Measurements from ENCODE around the gene RAPGEF1. TPM values are rescaled to one million over a fixed set of nuclear protein-coding genes. Genes with fewer than 3 reads are reported as not detected.
"Not testable (repeated sequence)": the region's sequence is repeated elsewhere in the genome, so short reads cannot be mapped to it uniquely, and the experiment has no call there.

RAPGEF1 gene
- polyA plus RNA-seq, 4 donors: 36.8 to 41.5 (median 40.2) TPM

- no peak for DNase-seq (ENCODE audit: low read depth in 4 of 4, low spot score in 2 of 4)
Measured at GRCh38 chr9:131731237-131731636, 8.6 kb downstream of the RAPGEF1 start.

GRCh38 chr9:131728961-131729360 lies 10.9 kb downstream of the RAPGEF1 start:
- no peak for DNase-seq (ENCODE audit: low read depth in 4 of 4, low spot score in 2 of 4)

GRCh38 chr9:131728546-131728910 lies 11.3 kb downstream of the RAPGEF1 start:
- DNase-seq (ENCODE audit: low read depth in 4 of 4, low spot score in 2 of 4): no peak

GRCh38 chr9:131727795-131728545 lies 11.9 kb downstream of the RAPGEF1 start:
- DNase-seq (ENCODE audit: low read depth in 4 of 4, low spot score in 2 of 4): no peak

GRCh38 chr9:131727184-131727759 lies 12.6 kb downstream of the RAPGEF1 start:
- DNase-seq (ENCODE audit: low read depth in 4 of 4, low spot score in 2 of 4): no peak

GRCh38 chr9:131724683-131725082 lies 15.2 kb downstream of the RAPGEF1 start:
- no peak for DNase-seq (ENCODE audit: low read depth in 4 of 4, low spot score in 2 of 4)

- DNase-seq (ENCODE audit: low read depth in 4 of 4, low spot score in 2 of 4): no peak
Measured at GRCh38 chr9:131723632-131724031, 16.2 kb downstream of the RAPGEF1 start.

- no peak for DNase-seq (ENCODE audit: low read depth in 4 of 4, low spot score in 2 of 4)
Measured at GRCh38 chr9:131722255-131722654, 17.6 kb downstream of the RAPGEF1 start.

GRCh38 chr9:131721076-131721475 lies 18.8 kb downstream of the RAPGEF1 start:
- no peak for DNase-seq (ENCODE audit: low read depth in 4 of 4, low spot score in 2 of 4)

- DNase-seq (ENCODE audit: low read depth in 4 of 4, low spot score in 2 of 4): no peak
Measured at GRCh38 chr9:131720330-131720729, 19.5 kb downstream of the RAPGEF1 start.

- no peak for DNase-seq (ENCODE audit: low read depth in 4 of 4, low spot score in 2 of 4)
Measured at GRCh38 chr9:131719262-131719908, 20.5 kb downstream of the RAPGEF1 start.

GRCh38 chr9:131717719-131718460 lies 22.0 kb downstream of the RAPGEF1 start:
- DNase-seq (ENCODE audit: low read depth in 4 of 4, low spot score in 2 of 4): no peak

- no peak for DNase-seq (ENCODE audit: low read depth in 4 of 4, low spot score in 2 of 4)
Measured at GRCh38 chr9:131715906-131716305, 24.0 kb downstream of the RAPGEF1 start.

- no peak for DNase-seq (ENCODE audit: low read depth in 4 of 4, low spot score in 2 of 4)
Measured at GRCh38 chr9:131714821-131715220, 25.1 kb downstream of the RAPGEF1 start.

- DNase-seq (ENCODE audit: low read depth in 4 of 4, low spot score in 2 of 4): no peak
Measured at GRCh38 chr9:131714161-131714646, 25.7 kb downstream of the RAPGEF1 start.

- no peak for DNase-seq (ENCODE audit: low read depth in 4 of 4, low spot score in 2 of 4)
Measured at GRCh38 chr9:131713016-131713415, 26.9 kb downstream of the RAPGEF1 start.

GRCh38 chr9:131712151-131712716 lies 27.6 kb downstream of the RAPGEF1 start:
- no peak for DNase-seq (ENCODE audit: low read depth in 4 of 4, low spot score in 2 of 4)

- no peak for DNase-seq (ENCODE audit: low read depth in 4 of 4, low spot score in 2 of 4)
Measured at GRCh38 chr9:131709771-131710431, 30.0 kb downstream of the RAPGEF1 start.

GRCh38 chr9:131709010-131709770 lies 30.7 kb downstream of the RAPGEF1 start:
- DNase-seq (ENCODE audit: low read depth in 4 of 4, low spot score in 2 of 4): not testable (repeated sequence)

Measured in left renal cortex interstitium (tissue), 4 donors.